Upper lobe of left lung (tissue), 6 donors: ENCODE data around the gene PACS1. TPM values are rescaled to one million over a fixed set of nuclear protein-coding genes. Genes with fewer than 3 reads are reported as not detected.

Experiments used
- ATAC-seq, 2 donors: fragments of 200-7000 bp; cut with Tn5 transposase; one replicate each; pipeline ENCODE4 v1.9.1; 2022; ENCODE audit warnings: mild to moderate bottlenecking in 2 of 2, moderate library complexity in 2 of 2; ENCODE audit not compliant: low FRiP score in 2 of 2
- DNase-seq, 2 donors: peaks; one replicate each; pipeline ENCODE4 v3.0.0-alpha.2; 2019 to 2020
- H3K27ac ChIP-seq, 4 donors: fragments of 200-600 bp; sonication (generic); one replicate each; pipeline ENCODE4 v1.5.1; 2016 to 2019
- H3K27me3 ChIP-seq, 4 donors: fragments of 200-600 bp; sonication (generic); one replicate each; pipeline ENCODE4 v1.5.1; 2017 to 2019
- H3K36me3 ChIP-seq, 4 donors: fragments of 200-600 bp; sonication (generic); one replicate each; pipeline ENCODE4 v1.5.1; 2016 to 2019
- H3K4me1 ChIP-seq, 4 donors: fragments of 200-600 bp; sonication (generic); one replicate each; pipeline ENCODE4 v1.5.1; 2018 to 2019
- H3K4me3 ChIP-seq, 4 donors: fragments of 200-600 bp; sonication (generic); one replicate each; pipeline ENCODE4 v1.5.1; 2017 to 2019; ENCODE audit warnings: mild to moderate bottlenecking in 2 of 4, moderate library complexity in 1 of 4
- H3K9me3 ChIP-seq, 4 donors: fragments of 200-600 bp; sonication (generic); one replicate each; pipeline ENCODE4 v1.5.1; 2018 to 2019
- CTCF ChIP-seq, 6 experiments: fragments of 450-650 bp in 4 of 6; fragments of 200-600 bp in 2 of 6; sonication (generic) in 2 of 6; IDR thresholded peaks; one replicate each; pipeline ENCODE4 v1.5.1; 2016 to 2019; ENCODE audit warnings: antibody characterized with exemption in 6 of 6
- EP300 ChIP-seq, 4 donors: sonication (generic); formaldehyde crosslinking; IDR thresholded peaks; one replicate each; pipeline ENCODE4 v1.5.1; 2017; ENCODE audit warnings: antibody characterized with exemption in 4 of 4, control low read depth in 2 of 4
- POLR2A ChIP-seq, 4 donors: fragments of 450-650 bp; IDR thresholded peaks; one replicate each; pipeline ENCODE4 v1.5.1; 2016 to 2017; ENCODE audit warnings: antibody characterized with exemption in 4 of 4, mild to moderate bottlenecking in 2 of 4
- POLR2AphosphoS5 ChIP-seq, 2 donors: sonication (generic); formaldehyde crosslinking; IDR thresholded peaks; one replicate each; pipeline ENCODE4 v1.5.1; 2017; ENCODE audit warnings: antibody characterized with exemption in 2 of 2
- WGBS, 2 donors: methylation state at CpG; one replicate each; pipeline ENCODE4 v1.1.5; 2017 to 2018; 5-methylcytosine and 5-hydroxymethylcytosine counted together
- total RNA-seq, 6 donors: library from RNA; depleted of rRNA in 4 of 6; stranded (reverse); fragments of >200 nt in 4 of 6; gene quantifications; one replicate each; pipeline versions ENCODE4 v1.1.0 to v1.2.1, GENCODE V29; 2016 to 2021
- donor health status: DM: no; HTN: no; CAD: no; lungs with moderate emphysema.
- donor health status: DM: no; HTN: yes; CAD: no; lungs with severe emphysema.

PACS1 gene
- total RNA-seq, 6 donors from 2014 or later: 39.8 to 123 (median 51.1) TPM

DNA sequence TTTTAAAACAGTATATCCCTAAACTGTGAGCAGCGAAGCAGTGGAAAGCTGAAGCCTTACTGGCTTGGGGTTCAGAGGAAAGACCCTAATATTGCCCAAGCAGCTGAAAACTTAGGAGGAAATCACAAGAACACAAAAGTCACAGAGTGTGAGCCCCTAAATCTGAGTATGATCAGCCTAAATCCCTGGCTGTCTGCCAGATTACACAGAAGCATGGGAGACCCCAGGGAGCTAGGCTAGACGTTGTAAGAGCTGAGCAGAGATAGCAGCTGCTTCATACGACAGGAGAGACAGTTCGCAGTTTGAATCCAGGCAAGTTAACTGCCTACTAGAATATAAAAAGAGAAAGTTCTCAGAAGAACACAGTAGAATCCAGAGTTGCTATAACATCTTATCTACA lies 81.2 kb downstream of the PACS1 start:
- no peak for ATAC-seq
- no peak for TF ChIP-seq CTCF (IDR thresholded peaks at IDR 0.05)
- TF ChIP-seq EP300 (IDR thresholded peaks at IDR 0.05): no peak
- TF ChIP-seq POLR2A (IDR thresholded peaks at IDR 0.05): no peak
- no peak for TF ChIP-seq POLR2AphosphoS5 (IDR thresholded peaks at IDR 0.05)

GRCh38 chr11:66154109-66154508 lies 84.0 kb downstream of the PACS1 start:
- WGBS, 2 donors: 95 to 97% methylated on average over 2 of the region's 2 CpGs

More for the DNA sequence above, 81.2 kb downstream of the PACS1 start:
- peaks cover 0 to 10% (median 4%) of the 10 kb centered on the region in 4 donors for H3K4me1 ChIP-seq
- H3K27ac ChIP-seq: no peak overlapping the region
- WGBS, 2 donors: 78 to 89% methylated on average over 4 of the region's 4 CpGs
- H3K9me3 ChIP-seq: no peaks in the 10 kb centered on the region
- H3K27me3 ChIP-seq: no peaks in the 10 kb centered on the region
- H3K4me3 ChIP-seq: no peak overlapping the region
- DNase-seq: no peak
- no peaks in the 10 kb centered on the region for H3K36me3 ChIP-seq

DNA sequence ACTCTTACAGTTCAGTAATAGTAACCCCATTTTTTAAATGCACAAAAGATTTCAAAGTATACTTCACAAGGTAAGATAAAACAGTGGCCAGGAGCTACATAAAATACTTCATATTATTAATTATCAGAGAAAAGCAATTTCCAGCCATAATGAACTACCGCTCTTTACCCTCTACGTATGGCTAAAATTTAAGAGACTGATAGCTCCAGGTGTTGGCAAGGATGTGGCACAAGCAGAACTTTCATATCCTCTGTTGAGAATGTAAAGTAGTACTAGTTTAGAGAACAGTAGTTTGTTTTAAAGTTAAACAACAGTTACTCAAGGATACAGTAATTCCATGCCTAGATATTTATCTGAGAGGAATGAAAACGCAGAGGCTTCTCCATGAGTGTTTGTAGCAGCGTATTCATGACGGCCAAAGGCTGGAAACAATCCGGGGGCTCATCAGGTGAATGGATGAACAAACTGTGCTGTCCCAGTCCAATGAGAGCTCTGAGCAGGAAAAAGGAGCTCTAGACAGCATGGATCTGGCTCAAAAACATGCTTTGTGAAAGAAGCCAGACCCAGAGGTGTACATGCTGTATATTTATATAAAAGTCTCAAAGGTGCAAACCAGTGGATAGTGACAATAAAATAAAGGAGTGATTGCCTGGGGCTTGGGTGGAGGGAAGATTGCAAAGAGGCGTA lies 85.5 kb downstream of the PACS1 start:
- DNase-seq: no peak
- H3K27ac ChIP-seq: no peak overlapping the region
- H3K9me3 ChIP-seq: no peaks in the 10 kb centered on the region
- no peak for ATAC-seq
- no peaks in the 10 kb centered on the region for H3K27me3 ChIP-seq
- H3K4me1 ChIP-seq: peaks cover 0 to 9% (median 4%) of the 10 kb centered on the region in 4 donors
- H3K36me3 ChIP-seq: no peaks in the 10 kb centered on the region
- H3K4me3 ChIP-seq: no peak overlapping the region
- 92 to 98% methylated on average over 7 of the region's 7 CpGs for WGBS, 2 donors
- no peak for TF ChIP-seq POLR2AphosphoS5 (IDR thresholded peaks at IDR 0.05)
- no peak for TF ChIP-seq EP300 (IDR thresholded peaks at IDR 0.05)
- TF ChIP-seq CTCF (IDR thresholded peaks at IDR 0.05): no peak
- TF ChIP-seq POLR2A (IDR thresholded peaks at IDR 0.05): no peak

More at GRCh38 chr11:66154109-66154508, 84.0 kb downstream of the PACS1 start:
- no peak overlapping the region for H3K4me3 ChIP-seq
- ATAC-seq: no peak
- H3K27ac ChIP-seq: no peak overlapping the region
- no peaks in the 10 kb centered on the region for H3K9me3 ChIP-seq
- DNase-seq: no peak
- H3K36me3 ChIP-seq: no peaks in the 10 kb centered on the region
- TF ChIP-seq POLR2AphosphoS5 (IDR thresholded peaks at IDR 0.05): no peak
- H3K4me1 ChIP-seq: peaks cover 0 to 10% (median 4%) of the 10 kb centered on the region in 4 donors
- H3K27me3 ChIP-seq: no peaks in the 10 kb centered on the region

GRCh38 chr11:66157182-66157864 lies 87.3 kb downstream of the PACS1 start:
- Histone ChIP-seq H3K9me3 (no peaks in the 10 kb centered on the region), H3K4me1 (peaks cover 0 to 7% (median 0%) of the 10 kb centered on the region in 4 donors), H3K27me3 (no peaks in the 10 kb centered on the region), H3K36me3 (no peaks in the 10 kb centered on the region), H3K4me3 (no peak overlapping the region), H3K27ac (no peak overlapping the region)
- DNase-seq (no peak), ATAC-seq (no peak)
- TF ChIP-seq POLR2AphosphoS5 (IDR thresholded peaks at IDR 0.05) (no peak), POLR2A (IDR thresholded peaks at IDR 0.05) (no peak), EP300 (IDR thresholded peaks at IDR 0.05) (no peak), CTCF (IDR thresholded peaks at IDR 0.05) (no peak)

GRCh38 chr11:66158156-66158555 lies 88.1 kb downstream of the PACS1 start:
- H3K4me3 ChIP-seq: no peak overlapping the region

More at GRCh38 chr11:66158156-66158555, 88.1 kb downstream of the PACS1 start:
- peaks cover 0 to 7% (median 0%) of the 10 kb centered on the region in 4 donors for H3K4me1 ChIP-seq
- H3K27ac ChIP-seq: no peak overlapping the region
- H3K9me3 ChIP-seq: no peaks in the 10 kb centered on the region
- whole genome bisulfite sequencing, 2 donors: 86 to 89% methylated on average over 5 of the region's 5 CpGs
- ATAC-seq: no peak
- no peaks in the 10 kb centered on the region for H3K27me3 ChIP-seq
- TF ChIP-seq CTCF (IDR thresholded peaks at IDR 0.05) (no peak), POLR2A (IDR thresholded peaks at IDR 0.05) (no peak), POLR2AphosphoS5 (IDR thresholded peaks at IDR 0.05) (no peak), EP300 (IDR thresholded peaks at IDR 0.05) (no peak)
- no peaks in the 10 kb centered on the region for H3K36me3 ChIP-seq
- DNase-seq: no peak
